Osteoblast (primary cell): Measurements from ENCODE around the gene AHNAK. TPM values are rescaled to one million over a fixed set of nuclear protein-coding genes. Genes with fewer than 3 reads are reported as not detected.
"Not testable (repeated sequence)": the region's sequence is repeated elsewhere in the genome, so short reads cannot be mapped to it uniquely, and the experiment has no call there.

Experiments
- DNase-seq: peaks from one replicate; pipeline ENCODE4 v3.0.0; 2011; ENCODE audit warnings: low spot score, mixed read lengths; ENCODE audit not compliant: insufficient read length; ENCODE audit errors: missing footprints
- H2AFZ ChIP-seq: 2 replicates; pipeline ENCODE4 v1.6.0; 2011; ENCODE audit warnings: mild to moderate bottlenecking, low read length
- H3K27ac ChIP-seq: 2 replicates; pipeline ENCODE4 v1.5.1; 2011; ENCODE audit warnings: mild to moderate bottlenecking, low read depth, low read length, moderate library complexity
- H3K27me3 ChIP-seq: 2 replicates; pipeline ENCODE4 v1.6.0; 2012; ENCODE audit warnings: mild to moderate bottlenecking, control low read depth, inconsistent platforms, low read length, moderate library complexity; ENCODE audit not compliant: insufficient read depth
- H3K36me3 ChIP-seq: 2 replicates; pipeline ENCODE4 v1.5.1; 2011; ENCODE audit warnings: mild to moderate bottlenecking, low read length, control low read depth, moderate library complexity; ENCODE audit not compliant: insufficient read depth
- H3K4me1 ChIP-seq: 2 replicates; pipeline ENCODE4 v1.5.1; 2011; ENCODE audit warnings: mild to moderate bottlenecking, low read length, control low read depth, moderate library complexity; ENCODE audit not compliant: insufficient read depth
- H3K4me2 ChIP-seq: 2 replicates; pipeline ENCODE4 v1.6.0; 2011; ENCODE audit warnings: mild to moderate bottlenecking, low read length; ENCODE audit not compliant: insufficient read depth
- H3K4me3 ChIP-seq: fragments of 200-600 bp; sonication (generic); 3 replicates; pipeline ENCODE4 v1.5.1; 2012; ENCODE audit warnings: mild to moderate bottlenecking, low read length, inconsistent platforms; ENCODE audit not compliant: insufficient read depth
- H3K79me2 ChIP-seq: 2 replicates; pipeline ENCODE4 v1.6.0; 2012; ENCODE audit warnings: mild to moderate bottlenecking, low read length, control low read depth, inconsistent platforms; ENCODE audit not compliant: insufficient read depth
- H3K9me3 ChIP-seq: 2 replicates; pipeline ENCODE4 v1.5.1; 2011; ENCODE audit warnings: low read depth, low read length, control low read depth
- H4K20me1 ChIP-seq: 2 replicates; pipeline ENCODE4 v1.6.0; 2012; ENCODE audit warnings: mild to moderate bottlenecking, low read length, control low read depth; ENCODE audit not compliant: insufficient read depth
- CTCF ChIP-seq: IDR thresholded peaks from 2 replicates; pipeline ENCODE4 v1.5.1; 2011; ENCODE audit warnings: mild to moderate bottlenecking, low read depth, low read length, moderate library complexity; ENCODE audit errors: extremely low read depth
- total RNA-seq: library from RNA; depleted of rRNA; stranded (reverse); fragments of >200 nt; gene quantifications from 2 replicates; pipeline ENCODE4 v1.2.3, GENCODE V29; 2012

AHNAK gene
- total RNA-seq, 1 donor: 720 TPM

DNA sequence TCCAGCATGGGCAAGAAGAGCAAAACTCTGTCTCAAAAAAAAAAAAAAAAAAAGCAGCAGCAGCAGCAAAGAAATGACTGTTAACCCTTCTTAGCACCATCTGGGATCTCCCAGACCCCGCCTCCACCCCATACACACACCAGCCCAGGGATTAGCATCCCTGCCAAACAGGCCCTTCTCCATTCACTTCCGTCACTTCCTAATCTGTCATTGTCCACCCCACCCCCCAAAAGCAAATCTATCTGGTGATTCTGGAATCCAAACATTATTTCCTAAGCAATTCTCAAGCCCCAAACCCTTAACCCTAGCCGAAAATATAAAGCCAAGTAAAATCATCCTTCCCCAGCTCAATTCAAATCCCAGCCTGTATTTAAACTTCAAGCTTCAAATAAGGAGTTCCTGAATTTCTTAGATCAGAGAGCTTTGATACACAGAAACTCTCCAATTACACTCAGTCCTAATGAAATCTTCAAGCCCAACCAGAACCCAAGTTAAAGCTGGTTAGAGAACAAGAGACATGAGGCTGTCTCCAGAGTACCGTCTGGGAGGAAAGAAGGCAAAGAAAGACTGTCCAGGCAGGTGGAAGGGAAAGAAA, 6.0 kb upstream of the AHNAK start:
- Histone ChIP-seq H3K4me1 (peaks cover 78% of the 10 kb centered on the region), H3K4me3 (peak overlapping the region; percentile 59), H3K79me2 (no peaks in the 10 kb centered on the region), H3K4me2 (peak overlapping the region; percentile 81), H3K27me3 (no peaks in the 10 kb centered on the region), H3K36me3 (peaks cover 6% of the 10 kb centered on the region), H3K27ac (peak overlapping the region; percentile 85), H2AFZ (peak overlapping the region; percentile 27), H3K9me3 (no peaks in the 10 kb centered on the region), H4K20me1 (peaks cover 14% of the 10 kb centered on the region)
- DNase-seq: peak; percentile 76
- no peak for TF ChIP-seq CTCF

DNA sequence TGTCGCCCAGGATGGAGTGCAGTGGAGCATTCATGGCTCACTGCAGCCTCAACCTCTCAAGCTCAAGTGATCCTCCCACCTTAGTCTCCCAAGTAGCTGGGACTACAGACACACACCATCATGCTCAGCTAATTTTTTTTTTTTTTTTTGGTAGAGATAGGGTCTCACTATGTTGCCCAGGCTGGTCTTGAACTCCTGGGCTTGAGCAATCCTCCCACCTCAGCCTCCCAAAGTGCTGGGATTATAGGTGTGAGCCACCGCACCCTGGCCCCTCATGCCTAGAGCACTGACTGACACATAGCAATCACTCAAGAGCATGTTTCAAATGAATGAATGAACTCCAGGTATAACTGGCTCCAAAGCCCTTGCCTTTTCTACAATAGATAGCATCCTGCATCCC, 3.9 kb upstream of the AHNAK start:
- H3K4me1 ChIP-seq: peaks cover 61% of the 10 kb centered on the region
- H2AFZ ChIP-seq, H3K36me3 ChIP-seq, H4K20me1 ChIP-seq, H3K27ac ChIP-seq, H3K4me2 ChIP-seq, H3K4me3 ChIP-seq, H3K9me3 ChIP-seq, DNase-seq, H3K27me3 ChIP-seq: not testable (repeated sequence)
- peaks cover 11% of the 10 kb centered on the region for H3K79me2 ChIP-seq

GRCh38 chr11:62548545-62549335, 2.1 kb upstream of the AHNAK start:
- Histone ChIP-seq H3K27ac (no peak overlapping the region), H4K20me1 (peaks cover 17% of the 10 kb centered on the region), H3K4me1 (peaks cover 43% of the 10 kb centered on the region), H3K27me3 (no peaks in the 10 kb centered on the region), H3K79me2 (peaks cover 29% of the 10 kb centered on the region), H3K9me3 (no peaks in the 10 kb centered on the region), H3K4me3 (no peak overlapping the region), H3K4me2 (peak overlapping the region; percentile 58), H2AFZ (no peak overlapping the region), H3K36me3 (no peaks in the 10 kb centered on the region)
- peak; percentile 88 for DNase-seq
- TF ChIP-seq CTCF: no peak

DNA sequence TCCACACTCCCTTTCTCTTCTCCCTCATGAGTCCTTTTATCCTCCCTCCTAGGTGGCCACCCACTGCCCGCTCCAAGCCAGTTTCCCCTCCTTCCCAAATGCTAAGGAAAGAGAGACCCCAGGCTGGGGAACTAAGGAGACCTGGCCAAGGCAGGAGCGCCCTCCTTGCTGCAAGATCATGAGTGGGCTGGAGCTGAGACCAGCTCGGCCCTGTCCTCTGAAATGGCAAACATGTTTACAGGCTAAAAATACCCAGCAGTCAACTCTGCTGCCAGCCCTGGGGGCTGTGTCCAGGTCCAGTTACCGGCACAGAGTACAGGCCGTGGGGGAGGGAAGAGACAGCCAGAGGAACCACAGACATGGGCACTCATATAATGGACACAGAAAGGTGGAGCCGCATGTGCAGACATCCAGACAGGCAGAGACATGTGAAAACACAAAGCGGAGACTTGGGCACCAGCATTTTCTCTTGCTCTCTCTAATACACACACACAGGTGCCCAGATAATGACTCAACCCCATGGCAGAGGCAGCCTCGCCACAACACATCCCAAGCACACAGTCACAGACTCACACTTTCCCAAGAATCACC, 1.2 kb upstream of the AHNAK start:
- peaks cover 42% of the 10 kb centered on the region for H3K4me1 ChIP-seq
- H3K9me3 ChIP-seq: no peaks in the 10 kb centered on the region
- peaks cover 27% of the 10 kb centered on the region for H4K20me1 ChIP-seq
- H3K27ac ChIP-seq: no peak overlapping the region
- peak overlapping the region; percentile 62 for H2AFZ ChIP-seq
- TF ChIP-seq CTCF: no peak
- H3K4me2 ChIP-seq: peak overlapping the region; percentile 93
- peak overlapping the region; percentile 98 for H3K4me3 ChIP-seq
- peaks cover 38% of the 10 kb centered on the region for H3K79me2 ChIP-seq
- H3K36me3 ChIP-seq: no peaks in the 10 kb centered on the region
- peak; percentile 58 for DNase-seq
- no peaks in the 10 kb centered on the region for H3K27me3 ChIP-seq
